ENCODE measurements around the gene FHOD1.

The FHOD1 gene

DNA sequence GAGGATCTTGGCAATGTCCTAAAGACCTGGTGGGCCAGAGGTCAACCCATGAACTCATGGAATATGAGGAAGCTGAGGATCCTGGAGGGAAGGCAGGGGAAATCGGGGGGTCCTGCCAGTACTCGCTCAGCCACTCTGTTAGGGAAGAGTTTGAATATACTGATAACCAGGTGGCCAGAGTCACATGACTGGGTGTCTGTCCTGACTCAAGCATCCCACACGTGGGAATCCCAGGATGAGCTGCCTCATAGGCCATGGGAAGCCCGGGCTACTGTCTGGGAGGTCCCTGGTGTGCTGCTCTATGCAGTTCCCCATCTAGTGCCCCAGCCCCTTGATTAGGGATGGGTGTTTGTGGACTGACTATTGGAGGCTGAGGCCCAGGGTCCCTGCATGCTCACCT, 59.0 kb downstream of the FHOD1 start:
- DNase-seq = no peak

DNA sequence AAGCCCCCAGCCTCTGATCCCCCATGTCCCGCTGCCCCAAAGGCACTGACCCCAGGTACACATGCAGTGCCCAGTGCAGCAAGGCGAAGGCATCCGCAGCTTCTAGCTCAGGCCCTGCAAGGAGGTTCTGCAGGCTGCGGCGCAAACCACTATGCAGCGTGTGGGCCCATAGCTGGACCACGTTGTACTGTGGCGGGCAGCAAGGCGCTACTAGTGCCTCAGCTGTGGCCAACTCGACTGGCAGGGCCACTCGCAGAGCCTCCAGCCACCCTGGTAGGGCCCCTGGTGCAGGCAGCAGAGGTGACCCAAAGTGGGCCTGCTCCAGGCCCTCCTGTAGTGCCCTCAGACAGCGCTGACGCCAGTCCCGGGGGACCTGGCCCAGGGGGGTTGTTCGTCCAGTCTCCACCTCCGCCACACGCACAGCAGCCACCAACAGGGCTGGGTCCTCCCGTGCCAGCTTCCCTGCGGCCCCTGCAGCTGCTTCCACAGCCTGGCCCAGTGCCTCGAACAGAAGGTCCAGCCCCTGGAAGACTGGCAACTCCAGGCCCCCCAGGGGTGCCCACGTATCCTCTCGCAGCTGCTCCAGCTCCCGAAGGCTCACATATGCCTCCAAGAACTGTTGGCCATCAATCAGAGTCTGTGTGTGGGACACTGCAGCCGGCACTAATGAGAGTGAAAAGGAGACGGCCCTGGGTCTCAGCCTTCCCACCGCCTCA, 59.9 kb downstream of the FHOD1 start:
- DNase-seq = no peak

DNA sequence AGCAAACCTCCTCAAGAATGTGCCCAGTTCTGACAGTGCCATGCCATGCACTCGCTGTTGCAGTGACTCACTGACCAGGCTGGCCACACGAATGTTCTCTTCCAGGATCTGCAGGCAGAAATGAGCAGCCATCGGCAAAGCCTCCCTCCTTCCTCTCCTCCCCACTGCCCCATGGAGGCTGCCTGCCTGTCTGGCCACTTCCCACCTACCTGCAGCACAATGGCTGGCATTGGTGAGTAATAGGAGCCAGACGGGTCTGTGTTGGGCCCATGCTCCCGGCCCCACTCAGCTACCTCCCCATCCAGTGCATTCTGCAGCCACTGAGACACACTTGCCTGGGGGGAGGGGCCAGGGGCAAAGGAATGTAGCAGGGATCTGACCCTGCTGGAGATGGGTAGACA, 60.7 kb downstream of the FHOD1 start:
- DNase-seq = no peak

DNA sequence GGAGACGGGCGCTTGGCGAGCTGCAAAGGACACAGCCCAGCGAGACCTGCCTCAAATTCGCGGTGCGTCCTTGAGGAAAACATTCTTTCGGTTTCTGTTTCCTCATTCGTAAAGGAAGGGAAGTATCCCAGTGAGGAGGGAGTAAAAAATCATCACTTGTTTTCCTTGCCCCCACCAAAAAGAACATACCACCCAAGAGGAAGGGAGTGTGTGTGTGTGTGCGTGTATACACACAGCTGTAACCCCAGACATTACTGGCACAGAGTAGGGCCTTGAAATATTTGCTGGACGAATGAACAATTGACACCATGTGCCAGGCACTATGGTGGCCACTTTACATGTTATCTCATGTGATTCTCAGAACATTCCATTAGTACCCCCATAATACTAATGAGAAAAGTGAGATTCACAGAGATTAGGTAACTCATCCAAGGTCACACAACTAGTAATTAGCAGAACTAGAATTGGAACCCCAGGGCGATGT, 61.6 kb downstream of the FHOD1 start:
- no peak for DNase-seq

DNA sequence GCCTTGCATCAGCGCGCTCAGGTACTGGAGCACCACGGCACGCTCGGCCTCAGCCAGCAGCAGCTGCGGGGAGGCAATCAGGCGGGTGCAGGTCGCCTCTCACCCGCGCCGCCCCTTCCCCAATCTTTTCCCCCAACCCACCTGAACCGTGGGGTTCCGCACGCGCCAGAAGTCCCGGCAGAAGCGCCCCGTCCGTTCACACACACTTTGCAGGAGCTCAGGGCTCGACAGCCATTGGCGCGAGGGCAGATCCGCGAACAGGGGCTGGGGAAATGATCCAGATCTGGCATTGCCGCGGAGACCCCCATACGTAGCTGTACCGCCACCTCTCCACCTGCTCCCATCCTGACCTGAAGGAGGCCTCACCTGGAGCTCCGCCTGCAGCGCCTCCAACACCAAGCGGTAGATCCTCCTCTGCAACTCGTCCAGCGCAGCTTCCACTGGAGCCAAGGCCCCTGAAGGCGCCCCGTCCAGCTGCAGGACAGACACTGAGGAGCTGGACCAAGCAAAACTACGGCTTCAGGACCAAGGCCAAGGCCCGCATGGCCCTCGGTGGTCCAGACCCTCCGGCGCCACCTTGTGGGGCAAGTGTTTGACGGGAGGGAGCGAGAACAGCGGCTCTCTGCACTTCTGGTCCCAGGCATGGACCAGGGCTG, 62.2 kb downstream of the FHOD1 start:
- no peak for DNase-seq

DNA sequence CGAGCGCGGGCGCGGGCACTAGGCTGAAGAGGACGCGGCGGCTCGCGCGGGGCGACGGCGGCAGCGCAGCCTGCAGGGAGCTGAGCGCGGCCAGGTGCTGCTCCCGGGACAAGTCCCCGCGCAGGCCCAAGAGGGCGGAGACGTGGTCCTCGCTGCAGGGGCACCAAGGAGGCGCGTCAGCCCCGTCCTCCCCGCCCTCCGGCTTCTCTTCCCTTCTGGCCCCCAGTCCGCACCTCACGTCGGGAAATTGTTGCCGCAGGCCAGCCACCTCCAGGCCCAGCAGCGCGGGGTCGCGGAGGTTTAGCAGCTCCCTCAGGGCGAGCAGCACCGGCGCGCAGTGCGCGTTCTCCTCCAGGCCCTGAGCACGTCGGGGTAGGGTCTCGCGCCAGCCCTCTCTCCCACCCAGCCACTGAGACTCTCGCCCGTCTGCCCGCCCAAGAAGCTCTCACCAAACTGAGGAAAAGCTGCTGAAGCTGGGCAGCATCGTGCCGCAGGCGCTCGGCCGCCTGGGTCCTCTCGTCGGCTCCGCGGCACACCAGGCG, 62.8 kb downstream of the FHOD1 start:
- DNase-seq = no peak

- peak; percentile 94 for DNase-seq
Measured at GRCh38 chr16:67183627-67184452, 63.4 kb downstream of the FHOD1 start, which contains the start of gene MATCAP1. Gene MATCAP1, minus strand, starts transcription at chr16:67183963. Its CDS starts 3,353 bp downstream, at chr16:67180610.

DNA sequence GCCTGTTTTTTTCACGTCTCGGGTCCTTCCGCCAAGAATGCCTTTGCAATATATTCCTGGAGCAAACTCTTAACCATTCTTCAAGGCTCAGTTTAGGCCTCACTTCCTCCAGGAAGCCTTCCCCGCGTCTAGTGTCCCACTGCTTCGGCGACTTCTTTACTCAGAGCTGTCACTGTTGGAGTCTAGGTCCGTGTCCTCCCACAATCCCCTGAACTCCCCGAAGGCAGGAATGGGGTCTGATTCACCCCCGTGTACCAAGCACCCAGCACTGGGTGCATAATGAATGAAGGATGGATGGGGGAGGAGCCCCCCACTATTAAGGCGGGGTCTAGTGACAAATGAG, 64.0 kb downstream of the FHOD1 start:
- DNase-seq = no peak

DNA sequence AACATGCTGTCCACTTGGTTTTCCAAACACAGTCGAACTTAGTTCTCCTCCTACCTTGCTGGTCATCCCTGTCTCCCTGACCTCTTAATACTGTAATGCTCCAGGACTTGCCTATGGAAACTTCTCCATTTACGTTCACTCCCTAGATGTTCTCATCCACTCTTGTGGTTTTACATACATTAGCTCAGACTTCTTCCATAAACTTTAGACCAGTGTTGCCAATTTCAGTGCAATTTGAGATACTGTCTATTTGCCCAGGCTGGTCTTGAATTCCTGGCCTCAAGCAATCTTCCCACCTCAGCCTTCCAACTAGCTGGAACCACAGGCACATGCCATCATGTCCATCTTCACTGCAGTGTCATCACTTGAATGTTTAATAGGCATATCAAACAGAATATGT, 65.0 kb downstream of the FHOD1 start:
- DNase-seq = no peak

DNA sequence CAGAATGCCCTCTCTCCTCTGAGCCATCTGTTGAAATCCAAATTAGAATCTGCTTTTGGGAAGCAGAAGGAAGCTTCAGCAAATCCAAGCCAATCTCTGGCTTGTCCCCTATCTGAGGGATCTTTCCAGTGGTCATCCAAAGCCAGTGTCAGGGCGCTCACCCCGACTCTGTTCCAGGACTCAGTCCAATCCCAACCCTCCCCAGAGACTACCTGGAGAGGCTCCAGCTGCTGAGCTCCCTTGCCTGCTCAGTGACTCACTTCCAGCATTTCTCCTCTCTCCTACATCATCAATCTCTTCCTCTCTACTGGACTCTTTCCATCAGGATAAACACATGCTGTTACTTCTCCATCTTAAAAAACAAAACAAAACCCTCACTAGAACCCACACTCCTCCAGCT, 65.9 kb downstream of the FHOD1 start:
- DNase-seq = no peak

DNA sequence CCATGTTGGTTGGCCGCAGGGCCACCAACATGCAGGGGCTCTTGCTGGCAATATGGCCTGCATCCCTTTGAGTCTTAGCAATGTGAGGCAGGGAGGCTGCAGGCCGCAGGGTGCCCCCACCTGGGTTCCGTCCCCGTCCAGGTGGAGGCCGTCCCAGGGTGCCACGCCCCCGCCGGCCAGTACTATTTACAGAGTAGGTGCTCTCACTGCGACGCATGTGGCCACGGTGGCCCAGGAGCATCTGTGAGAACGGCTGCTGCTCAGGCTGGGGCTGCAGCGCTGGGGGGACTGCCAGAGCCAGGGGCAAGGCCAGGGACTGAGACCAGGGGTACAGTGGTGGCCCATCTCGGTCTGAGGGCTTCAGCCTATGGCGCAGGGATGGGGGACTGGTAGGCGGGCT, 67.1 kb downstream of the FHOD1 start:
- DNase-seq = no peak

DNA sequence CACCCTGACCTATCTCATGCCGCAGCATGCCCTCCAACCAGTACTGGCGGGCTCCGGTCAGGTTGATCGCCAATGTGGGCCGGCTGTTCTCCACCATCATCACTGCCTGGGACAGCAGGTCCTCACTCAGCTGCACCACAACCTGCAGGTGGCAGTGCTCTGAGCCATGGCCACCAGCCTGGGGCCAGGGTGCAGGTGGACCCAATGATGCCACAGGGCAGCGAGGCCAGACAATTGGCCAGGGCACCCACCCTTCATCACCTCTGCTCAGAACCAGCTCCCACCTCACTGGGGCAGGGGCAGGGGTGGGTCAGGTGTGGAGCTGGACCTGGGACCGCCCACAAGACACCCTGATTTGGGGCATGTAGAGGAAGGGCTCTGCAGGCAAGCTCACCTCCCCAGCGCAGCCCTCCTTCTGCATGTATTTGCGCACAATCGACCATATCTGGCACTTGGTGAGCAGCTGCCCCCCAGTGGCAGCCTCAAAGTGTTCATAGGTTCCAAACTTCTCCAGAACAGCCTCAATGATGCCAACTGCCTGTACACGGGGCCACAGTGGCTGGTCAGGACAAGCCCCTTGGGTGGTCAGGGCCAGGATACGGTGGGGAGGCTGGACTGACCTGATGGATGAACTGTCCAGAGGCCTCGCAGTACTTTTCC, 67.7 kb downstream of the FHOD1 start:
- DNase-seq = no peak

All from NCI-H1417 treated with DMSO at 0.1 percent for 48 hours (cell line).